Esophagus muscularis mucosa (tissue), 4 donors: ENCODE measurements around the gene HAUS5. TPM values are rescaled to one million over a fixed set of nuclear protein-coding genes. Genes with fewer than 3 reads are reported as not detected.

Source experiments
- DNase-seq: peaks from one replicate; pipeline ENCODE4 v3.0.0-alpha.2; 2017; ENCODE audit errors: extremely low spot score
- H3K27ac ChIP-seq, 4 donors: fragments of 200-600 bp; sonication (generic); replicated peaks in 1 of 4; 1 replicate in 3 of 4; 2 replicates in 1 of 4; pipeline ENCODE4 v1.5.1; 2016 to 2019; ENCODE audit warnings: mild to moderate bottlenecking in 1 of 4
- H3K27me3 ChIP-seq, 4 donors: fragments of 200-600 bp; sonication (generic); one replicate each; pipeline versions ENCODE4 v1.5.1 to v1.6.0; 2016 to 2019
- H3K36me3 ChIP-seq, 4 donors: fragments of 200-600 bp; sonication (generic); one replicate each; pipeline ENCODE4 v1.5.1; 2016 to 2019
- H3K4me1 ChIP-seq, 4 donors: fragments of 200-600 bp; sonication (generic); one replicate each; pipeline ENCODE4 v1.5.1; 2016 to 2019
- H3K4me3 ChIP-seq, 4 donors: fragments of 200-600 bp; sonication (generic); 1 replicate in 2 of 4; 2 replicates in 2 of 4; pipeline ENCODE4 v1.5.1; 2016 to 2019; ENCODE audit warnings: mild to moderate bottlenecking in 4 of 4, moderate library complexity in 1 of 4
- H3K9me3 ChIP-seq, 4 donors: fragments of 200-600 bp; sonication (generic); 1 replicate in 3 of 4; 2 replicates in 1 of 4; pipeline ENCODE4 v1.5.1; 2016 to 2019
- EP300 ChIP-seq: sonication (generic); formaldehyde crosslinking; IDR thresholded peaks from one replicate; pipeline ENCODE4 v1.6.1; 2017; ENCODE audit warnings: antibody characterized with exemption
- POLR2A ChIP-seq: fragments of 450-650 bp; IDR thresholded peaks from one replicate; pipeline ENCODE4 v1.6.1; 2017; ENCODE audit warnings: antibody characterized with exemption, moderate library complexity, mild to moderate bottlenecking, low read depth
- POLR2AphosphoS5 ChIP-seq, 2 donors: sonication (generic); formaldehyde crosslinking; IDR thresholded peaks; one replicate each; pipeline ENCODE4 v1.6.1; 2017; ENCODE audit warnings: antibody characterized with exemption in 2 of 2
- WGBS: methylation state at CpG from one replicate; pipeline ENCODE4 v1.1.5; 2018; 5-methylcytosine and 5-hydroxymethylcytosine counted together
- intact Hi-C: fragments of 100-400 bp; cut with DNase I; formaldehyde crosslinking; loops from one replicate; pipeline ENCODE4 v1.15.1; 2023
- total RNA-seq, 4 donors: library from RNA; depleted of rRNA; stranded (reverse); fragments of >200 nt; gene quantifications; one replicate each; pipeline versions ENCODE4 v1.1.0 to v1.2.1, GENCODE V29; 2016
- TF ChIP-seq, protein P1 (sequence below), 3 experiments: fragments of 200-600 bp in 2 of 3; fragments of 450-650 bp in 1 of 3; sonication (generic) in 2 of 3; IDR thresholded peaks; one replicate each; pipeline ENCODE4 v1.5.1; 2017 to 2019; ENCODE audit warnings: antibody characterized with exemption in 3 of 3, mild to moderate bottlenecking in 2 of 3, moderate library complexity in 1 of 3

The HAUS5 gene
- total RNA-seq, 4 donors from 2014 or later, result 3.7 to 4.7 (median 4.3) TPM

GRCh38 chr19:35608251-35608650 lies 4.3 kb upstream of the HAUS5 start:
- Histone ChIP-seq H3K4me3 (no peak overlapping the region), H3K36me3 (no peaks in the 10 kb centered on the region), H3K9me3 (peaks cover 0 to 9% (median 3%) of the 10 kb centered on the region in 4 donors), H3K4me1 (peaks cover 9 to 16% (median 12%) of the 10 kb centered on the region in 4 donors), H3K27ac (no peak overlapping the region), H3K27me3 (peaks cover 0 to 7% (median 2%) of the 10 kb centered on the region in 4 donors)
- 70% methylated on average over 2 of the region's 2 CpGs for WGBS
- no peak for DNase-seq
- intact Hi-C loops, result no loop called here
- TF ChIP-seq POLR2A (no peak), POLR2AphosphoS5 (IDR thresholded peaks at IDR 0.05) (no peak), EP300 (no peak)
- TF ChIP-seq, protein P1, sequence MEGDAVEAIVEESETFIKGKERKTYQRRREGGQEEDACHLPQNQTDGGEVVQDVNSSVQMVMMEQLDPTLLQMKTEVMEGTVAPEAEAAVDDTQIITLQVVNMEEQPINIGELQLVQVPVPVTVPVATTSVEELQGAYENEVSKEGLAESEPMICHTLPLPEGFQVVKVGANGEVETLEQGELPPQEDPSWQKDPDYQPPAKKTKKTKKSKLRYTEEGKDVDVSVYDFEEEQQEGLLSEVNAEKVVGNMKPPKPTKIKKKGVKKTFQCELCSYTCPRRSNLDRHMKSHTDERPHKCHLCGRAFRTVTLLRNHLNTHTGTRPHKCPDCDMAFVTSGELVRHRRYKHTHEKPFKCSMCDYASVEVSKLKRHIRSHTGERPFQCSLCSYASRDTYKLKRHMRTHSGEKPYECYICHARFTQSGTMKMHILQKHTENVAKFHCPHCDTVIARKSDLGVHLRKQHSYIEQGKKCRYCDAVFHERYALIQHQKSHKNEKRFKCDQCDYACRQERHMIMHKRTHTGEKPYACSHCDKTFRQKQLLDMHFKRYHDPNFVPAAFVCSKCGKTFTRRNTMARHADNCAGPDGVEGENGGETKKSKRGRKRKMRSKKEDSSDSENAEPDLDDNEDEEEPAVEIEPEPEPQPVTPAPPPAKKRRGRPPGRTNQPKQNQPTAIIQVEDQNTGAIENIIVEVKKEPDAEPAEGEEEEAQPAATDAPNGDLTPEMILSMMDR (IDR thresholded peaks at IDR 0.05), result no peak

GRCh38 chr19:35609851-35610353 lies 2.6 kb upstream of the HAUS5 start:
- no peak for DNase-seq
- TF ChIP-seq POLR2A (no peak), POLR2AphosphoS5 (IDR thresholded peaks at IDR 0.05) (no peak), EP300 (no peak)
- TF ChIP-seq, protein P1 (IDR thresholded peaks at IDR 0.05), result no peak
- H3K9me3 ChIP-seq, result peaks cover 0 to 9% (median 3%) of the 10 kb centered on the region in 4 donors
- H3K4me3 ChIP-seq, result no peak overlapping the region
- intact Hi-C loops, result loop anchor here (5.0 kb wide), 1 partner anchor 63 kb away; the partner anchor contains the start of gene TMEM147
- H3K27me3 ChIP-seq, result peaks cover 0 to 7% (median 2%) of the 10 kb centered on the region in 4 donors
- no peak overlapping the region for H3K27ac ChIP-seq
- H3K36me3 ChIP-seq, result peaks cover 0 to 3% (median under 1%) of the 10 kb centered on the region in 4 donors
- H3K4me1 ChIP-seq, result peaks cover 10 to 21% (median 14%) of the 10 kb centered on the region in 4 donors
- 56% methylated on average over 6 of the region's 6 CpGs for WGBS

GRCh38 chr19:35612224-35612558 lies 344 bp upstream of the HAUS5 start:
- 27% methylated on average over 9 of the region's 9 CpGs for WGBS
- DNase-seq, result no peak
- Histone ChIP-seq H3K9me3 (peaks cover 0 to 9% (median 3%) of the 10 kb centered on the region in 4 donors), H3K27me3 (peaks cover 0 to 7% (median 0%) of the 10 kb centered on the region in 4 donors), H3K4me1 (peaks cover 10 to 21% (median 14%) of the 10 kb centered on the region in 4 donors), H3K4me3 (peak overlapping the region; percentile 74 to 91 (median 80)), H3K27ac (peak overlapping the region; percentile 46 to 79 (median 73)), H3K36me3 (peaks cover 0 to 22% (median 14%) of the 10 kb centered on the region in 4 donors)
- intact Hi-C loops, result loop anchor here (5.0 kb wide), 1 partner anchor 65 kb away; the partner anchor contains the start of gene TMEM147
- TF ChIP-seq POLR2AphosphoS5 (IDR thresholded peaks at IDR 0.05), result no peak
- TF ChIP-seq, protein P1 (IDR thresholded peaks at IDR 0.05), result no peak
- TF ChIP-seq POLR2A, result no peak
- no peak for TF ChIP-seq EP300

DNA sequence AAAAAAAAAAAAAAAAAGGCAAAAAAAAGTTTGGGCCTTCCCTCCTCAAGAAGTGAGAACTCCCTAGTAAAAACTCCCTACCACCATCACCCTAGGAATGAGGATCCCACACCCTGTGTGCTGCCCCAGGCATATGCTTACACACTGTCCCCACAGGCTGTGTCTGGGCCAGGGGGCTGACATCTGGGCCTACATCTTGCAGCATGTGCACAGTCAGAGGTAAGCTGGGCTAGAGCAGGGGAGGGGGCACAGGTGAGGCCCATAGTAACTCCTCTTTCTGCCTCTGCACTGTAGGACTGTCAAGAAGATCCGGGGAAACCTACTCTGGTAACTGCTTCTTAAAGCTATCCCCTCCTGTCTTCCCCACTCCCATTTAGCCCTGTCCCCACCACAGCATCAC lies 1.0 kb downstream of the HAUS5 start:
- H3K27me3 ChIP-seq, result peaks cover 0 to 7% (median 0%) of the 10 kb centered on the region in 4 donors
- peaks cover 0 to 36% (median 19%) of the 10 kb centered on the region in 4 donors for H3K36me3 ChIP-seq
- peaks cover 10 to 21% (median 14%) of the 10 kb centered on the region in 4 donors for H3K4me1 ChIP-seq
- 82% methylated on average over 1 of the region's 1 CpG for WGBS
- intact Hi-C loops, result loop anchor here (5.0 kb wide), 1 partner anchor 66 kb away; the partner anchor contains the start of gene TMEM147
- TF ChIP-seq, protein P1 (IDR thresholded peaks at IDR 0.05), result no peak
- TF ChIP-seq POLR2A (no peak), POLR2AphosphoS5 (IDR thresholded peaks at IDR 0.05) (no peak), EP300 (no peak)
- DNase-seq, result no peak
- H3K27ac ChIP-seq, result no peak overlapping the region
- H3K4me3 ChIP-seq, result no peak overlapping the region
- peaks cover 0 to 3% (median under 1%) of the 10 kb centered on the region in 4 donors for H3K9me3 ChIP-seq

GRCh38 chr19:35615036-35615435 lies 2.5 kb downstream of the HAUS5 start:
- H3K9me3 ChIP-seq, result no peaks in the 10 kb centered on the region
- H3K27ac ChIP-seq, result no peak overlapping the region
- peaks cover 10 to 21% (median 14%) of the 10 kb centered on the region in 4 donors for H3K4me1 ChIP-seq
- 89% methylated on average over 7 of the region's 17 CpGs for WGBS
- no peak overlapping the region for H3K4me3 ChIP-seq
- H3K36me3 ChIP-seq, result peaks cover 0 to 50% (median 26%) of the 10 kb centered on the region in 4 donors
- TF ChIP-seq POLR2A (no peak), EP300 (no peak)
- DNase-seq, result no peak
- intact Hi-C loops, result no loop called here
- peaks cover 0 to 7% (median 0%) of the 10 kb centered on the region in 4 donors for H3K27me3 ChIP-seq
